ENCODE data around the gene LAMC1. TPM values are rescaled to one million over a fixed set of nuclear protein-coding genes. Genes with fewer than 3 reads are reported as not detected.

Gene LAMC1
- total RNA-seq, 2 experiments from 2014 or later, result not detected

DNA sequence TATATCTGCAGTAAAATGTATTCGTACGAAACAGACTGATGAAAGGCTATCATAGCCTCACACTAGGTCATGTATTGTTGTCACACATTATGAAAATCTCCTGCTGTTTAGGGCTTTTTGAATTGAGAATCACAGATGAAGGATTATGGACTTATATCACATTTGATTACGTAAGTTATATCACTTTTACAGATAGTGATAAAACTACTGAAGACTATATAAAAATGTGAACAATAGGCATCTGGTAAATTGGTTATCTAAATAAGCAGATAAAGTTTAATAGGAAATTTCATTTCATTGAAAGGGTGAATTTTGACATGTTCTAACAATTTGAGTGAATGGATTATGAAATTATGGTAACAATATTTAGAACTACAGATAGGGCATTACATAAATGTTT, 20.0 kb downstream of the LAMC1 start:
- Mint-ChIP-seq H3K36me3 (ENCODE audit: low read depth) (no peaks in the 10 kb centered on the region), H3K4me3 (no peak overlapping the region), H3K4me1 (ENCODE audit: low read depth) (no peaks in the 10 kb centered on the region), H3K27ac (no peak overlapping the region), H3K27me3 (peaks cover 86% of the 10 kb centered on the region), H3K9me3 (no peaks in the 10 kb centered on the region)
- no peaks in the 10 kb centered on the region for H3K9me3 ChIP-seq (ENCODE audit: control insufficient read depth in 1 of 2, insufficient read depth in 1 of 2, low read length in 2 of 2)
- intact Hi-C loops (cut with DNase I, micrococcal nuclease), result no loop called here
- H3K27ac ChIP-seq (ENCODE audit: low read depth in 1 of 2, low read length in 2 of 2), result no peak overlapping the region
- ChIA-PET POLR2A (no interaction called here), CTCF (no interaction called here)
- H3K4me1 ChIP-seq (ENCODE audit: insufficient read depth, low read length), result no peaks in the 10 kb centered on the region
- ATAC-seq (ENCODE audit: poor library complexity) (no peak), DNase-seq (no peak)
- H3K36me3 ChIP-seq (ENCODE audit: insufficient read depth, low read length), result no peaks in the 10 kb centered on the region
- TF ChIP-seq, protein P1, sequence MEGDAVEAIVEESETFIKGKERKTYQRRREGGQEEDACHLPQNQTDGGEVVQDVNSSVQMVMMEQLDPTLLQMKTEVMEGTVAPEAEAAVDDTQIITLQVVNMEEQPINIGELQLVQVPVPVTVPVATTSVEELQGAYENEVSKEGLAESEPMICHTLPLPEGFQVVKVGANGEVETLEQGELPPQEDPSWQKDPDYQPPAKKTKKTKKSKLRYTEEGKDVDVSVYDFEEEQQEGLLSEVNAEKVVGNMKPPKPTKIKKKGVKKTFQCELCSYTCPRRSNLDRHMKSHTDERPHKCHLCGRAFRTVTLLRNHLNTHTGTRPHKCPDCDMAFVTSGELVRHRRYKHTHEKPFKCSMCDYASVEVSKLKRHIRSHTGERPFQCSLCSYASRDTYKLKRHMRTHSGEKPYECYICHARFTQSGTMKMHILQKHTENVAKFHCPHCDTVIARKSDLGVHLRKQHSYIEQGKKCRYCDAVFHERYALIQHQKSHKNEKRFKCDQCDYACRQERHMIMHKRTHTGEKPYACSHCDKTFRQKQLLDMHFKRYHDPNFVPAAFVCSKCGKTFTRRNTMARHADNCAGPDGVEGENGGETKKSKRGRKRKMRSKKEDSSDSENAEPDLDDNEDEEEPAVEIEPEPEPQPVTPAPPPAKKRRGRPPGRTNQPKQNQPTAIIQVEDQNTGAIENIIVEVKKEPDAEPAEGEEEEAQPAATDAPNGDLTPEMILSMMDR (IDR thresholded peaks at IDR 0.05), result no peak
- no peak overlapping the region for H3K4me3 ChIP-seq (ENCODE audit: low read length)
- peaks cover 21 to 57% of the 10 kb centered on the region in 2 experiments for H3K27me3 ChIP-seq (ENCODE audit: control insufficient read depth in 1 of 2, insufficient read depth in 2 of 2, low read length in 2 of 2)

DNA sequence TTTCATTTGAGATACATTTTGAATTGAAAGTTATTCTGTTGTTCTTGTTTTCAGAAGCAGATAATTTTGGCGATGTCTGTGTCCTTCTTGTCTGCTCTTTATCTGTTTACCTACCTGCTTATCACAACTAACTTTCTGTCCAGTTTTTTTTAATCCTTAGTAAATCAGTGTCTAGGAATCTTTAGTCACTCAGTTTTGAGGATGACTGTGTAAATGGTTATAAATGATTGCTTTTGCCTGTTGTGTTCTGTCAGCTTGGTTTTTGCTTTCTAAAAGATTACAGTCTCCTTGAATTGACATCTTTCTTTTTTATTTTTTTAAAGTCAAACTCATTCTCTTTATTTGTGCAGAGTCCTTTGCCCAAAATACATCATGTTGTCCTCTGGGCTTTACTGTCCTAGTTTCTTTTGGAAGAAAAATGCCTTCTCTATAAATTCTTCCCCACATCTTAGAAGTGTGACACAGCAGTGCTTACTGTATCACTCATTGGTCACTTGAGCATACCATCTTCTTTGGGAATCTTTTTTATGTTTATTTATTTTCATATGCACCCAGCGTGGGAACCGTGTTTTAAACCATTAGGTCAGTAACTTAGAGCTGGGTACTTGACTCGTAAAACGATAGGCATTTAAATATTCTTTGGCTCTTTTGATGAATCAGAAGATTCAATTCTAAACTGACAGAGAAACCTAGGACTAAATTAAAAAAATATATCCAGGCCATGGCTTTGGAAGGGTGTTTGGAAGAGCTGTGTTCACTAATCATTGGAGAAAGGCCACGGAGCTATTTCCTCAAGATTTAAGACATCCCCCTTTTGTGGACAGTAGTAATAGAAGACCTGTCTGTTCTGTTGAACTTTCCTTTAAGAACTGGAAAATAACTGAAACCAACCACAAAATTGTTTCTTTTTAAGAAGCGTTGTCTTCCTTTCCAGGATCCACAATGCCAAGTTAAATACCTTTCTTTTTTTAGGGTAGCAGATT, 20.9 kb downstream of the LAMC1 start:
- H3K4me1 ChIP-seq (ENCODE audit: insufficient read depth, low read length), result no peaks in the 10 kb centered on the region

DNA sequence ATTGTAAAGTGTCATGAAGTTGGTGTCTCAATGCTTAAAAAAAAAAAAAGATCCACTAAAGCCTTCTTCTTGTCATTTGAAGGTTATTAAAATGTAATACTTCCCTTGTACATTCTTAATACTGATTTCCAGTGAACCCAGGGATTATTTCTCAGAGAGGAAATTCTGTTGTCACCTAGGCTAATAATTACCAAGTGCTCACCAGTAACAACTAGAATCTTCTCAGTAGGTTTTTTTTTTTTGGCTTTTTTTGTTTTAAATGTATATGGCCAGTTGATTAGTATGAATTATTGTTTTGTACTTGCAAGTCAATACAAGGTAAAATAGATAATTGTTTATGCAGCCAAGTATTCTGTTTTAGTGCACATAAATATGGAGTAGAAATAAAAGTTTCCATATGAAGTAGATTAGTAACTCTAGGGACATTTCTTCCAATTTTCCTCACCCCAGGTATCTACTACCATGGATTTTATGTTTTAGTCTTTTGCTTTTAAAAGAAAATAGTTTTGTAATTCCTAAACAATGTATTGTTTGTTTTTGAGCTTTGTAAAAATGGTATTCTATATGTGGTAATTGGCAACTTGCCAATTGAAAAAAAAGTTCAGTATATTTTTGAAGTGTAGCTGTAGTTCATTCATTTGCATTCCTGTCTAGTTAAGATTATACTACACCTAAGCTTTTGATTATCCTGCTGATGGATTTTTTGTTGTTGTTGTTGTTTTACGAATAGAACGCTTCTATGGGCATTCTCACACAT, 21.9 kb downstream of the LAMC1 start:
- TF ChIP-seq, protein P1 (IDR thresholded peaks at IDR 0.05), result no peak
- Mint-ChIP-seq H3K27me3 (peaks cover 86% of the 10 kb centered on the region), H3K27ac (no peak overlapping the region), H3K4me3 (no peak overlapping the region), H3K9me3 (no peaks in the 10 kb centered on the region), H3K36me3 (ENCODE audit: low read depth) (no peaks in the 10 kb centered on the region), H3K4me1 (ENCODE audit: low read depth) (no peaks in the 10 kb centered on the region)
- DNase-seq (no peak), ATAC-seq (ENCODE audit: poor library complexity) (no peak)
- H3K4me3 ChIP-seq (ENCODE audit: low read length), result no peak overlapping the region
- H3K36me3 ChIP-seq (ENCODE audit: insufficient read depth, low read length), result no peaks in the 10 kb centered on the region
- POLR2A ChIA-PET, result no interaction called here
- no peak overlapping the region for H3K27ac ChIP-seq (ENCODE audit: low read depth in 1 of 2, low read length in 2 of 2)
- intact Hi-C loops (cut with DNase I, micrococcal nuclease), result no loop called here
- H3K27me3 ChIP-seq (ENCODE audit: control insufficient read depth in 1 of 2, insufficient read depth in 2 of 2, low read length in 2 of 2), result peaks cover 10 to 39% of the 10 kb centered on the region in 2 experiments
- CTCF ChIA-PET, result no interaction called here
- H3K4me1 ChIP-seq (ENCODE audit: insufficient read depth, low read length), result no peaks in the 10 kb centered on the region
- no peaks in the 10 kb centered on the region for H3K9me3 ChIP-seq (ENCODE audit: control insufficient read depth in 1 of 2, insufficient read depth in 1 of 2, low read length in 2 of 2)

More for the DNA sequence above, 20.9 kb downstream of the LAMC1 start:
- Histone ChIP-seq H3K36me3 (ENCODE audit: insufficient read depth, low read length) (no peaks in the 10 kb centered on the region), H3K27me3 (ENCODE audit: control insufficient read depth in 1 of 2, insufficient read depth in 2 of 2, low read length in 2 of 2) (peaks cover 18 to 48% of the 10 kb centered on the region in 2 experiments), H3K4me3 (ENCODE audit: low read length) (no peak overlapping the region), H3K27ac (ENCODE audit: low read depth in 1 of 2, low read length in 2 of 2) (no peak overlapping the region), H3K9me3 (ENCODE audit: control insufficient read depth in 1 of 2, insufficient read depth in 1 of 2, low read length in 2 of 2) (no peaks in the 10 kb centered on the region)
- POLR2A ChIA-PET, result no interaction called here
- H3K36me3 Mint-ChIP-seq (ENCODE audit: low read depth), result no peaks in the 10 kb centered on the region
- intact Hi-C loops (cut with DNase I, micrococcal nuclease), result no loop called here
- H3K9me3 Mint-ChIP-seq, result no peaks in the 10 kb centered on the region
- no peak for DNase-seq
- ATAC-seq (ENCODE audit: poor library complexity), result no peak
- H3K4me1 Mint-ChIP-seq (ENCODE audit: low read depth), result no peaks in the 10 kb centered on the region
- no peak overlapping the region for H3K27ac Mint-ChIP-seq
- H3K27me3 Mint-ChIP-seq, result peaks cover 87% of the 10 kb centered on the region
- CTCF ChIA-PET, result no interaction called here
- TF ChIP-seq, protein P1 (IDR thresholded peaks at IDR 0.05), result no peak
- H3K4me3 Mint-ChIP-seq, result no peak overlapping the region

Data from CD4-positive, alpha-beta T cell (primary cell).